Fibroblast of skin of right quadriceps (primary cell): Measurements from ENCODE around the gene NFIA.

ENCODE experiments used
- DNase-seq: peaks from one replicate; pipeline ENCODE4 v3.0.0-alpha.2; 2013

The NFIA gene

DNA sequence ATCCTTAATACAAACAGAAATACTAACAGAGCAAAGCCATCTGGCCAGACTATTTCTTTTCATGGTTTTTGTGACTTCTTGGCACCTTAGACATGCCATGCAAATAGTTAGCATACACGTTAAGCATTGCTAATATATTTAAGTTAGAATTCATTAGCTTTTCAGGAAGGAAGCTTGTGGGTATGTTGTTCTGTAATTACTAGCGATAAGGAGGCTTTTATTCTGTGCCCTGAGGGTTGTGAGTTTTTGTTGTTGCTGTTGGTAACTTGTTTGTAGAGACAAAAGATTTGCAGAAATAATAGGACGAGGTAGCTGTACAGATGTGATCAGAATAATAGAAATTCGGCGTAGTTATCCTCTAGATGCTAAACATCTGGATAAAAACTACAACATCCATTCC is 337.3 kb downstream of the NFIA start:
- DNase-seq, result no peak

GRCh38 chr1:61420243-61420642 is 337.9 kb downstream of the NFIA start:
- DNase-seq, result no peak

DNA sequence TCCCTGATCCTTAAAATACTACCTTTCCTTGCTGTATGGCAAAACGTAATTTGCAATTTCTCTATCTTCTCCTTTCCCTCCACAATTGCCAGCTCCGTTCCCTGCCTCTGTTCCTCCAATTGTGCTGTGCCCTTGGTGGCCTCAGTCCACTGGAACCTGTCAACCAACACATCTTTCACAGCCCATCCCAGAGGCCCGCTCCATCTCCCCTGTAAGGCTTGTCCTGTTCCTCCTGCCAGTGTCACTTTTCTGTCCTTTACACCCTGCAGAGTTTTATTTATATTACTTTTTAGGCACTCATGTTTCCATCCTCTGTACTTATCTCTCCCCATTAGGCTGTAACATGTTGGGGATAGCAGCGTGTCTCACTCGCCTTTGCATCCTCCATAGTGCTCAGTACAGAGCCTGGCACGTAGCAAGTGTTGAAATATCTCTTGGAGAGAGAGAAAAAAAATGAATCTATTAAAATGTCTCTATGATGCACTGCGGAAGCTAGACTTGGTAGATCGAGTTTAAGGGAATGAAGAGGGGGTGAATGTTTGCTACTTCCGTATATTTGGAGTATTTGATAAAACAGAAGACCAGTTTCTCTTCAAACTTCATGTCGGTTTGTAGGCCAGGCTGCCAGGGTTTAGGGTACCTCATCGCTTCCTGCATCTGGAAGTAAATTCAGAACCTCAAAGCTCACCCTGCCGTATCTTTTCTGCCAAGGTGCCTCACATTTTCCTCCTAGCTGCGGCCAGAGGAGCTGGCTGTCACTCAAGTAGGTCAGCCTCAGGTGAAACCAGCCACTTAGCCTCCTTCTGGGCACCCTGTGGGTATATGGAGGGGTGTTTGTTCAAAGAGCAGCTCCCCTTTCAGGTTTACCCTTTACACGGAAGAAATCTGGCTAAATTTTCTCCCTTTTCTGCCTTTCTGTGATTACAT is 338.8 kb downstream of the NFIA start:
- DNase-seq, result no peak

- DNase-seq, result no peak
These were observed 341.3 kb downstream of the NFIA start for GRCh38 chr1:61423643-61424042.

DNA sequence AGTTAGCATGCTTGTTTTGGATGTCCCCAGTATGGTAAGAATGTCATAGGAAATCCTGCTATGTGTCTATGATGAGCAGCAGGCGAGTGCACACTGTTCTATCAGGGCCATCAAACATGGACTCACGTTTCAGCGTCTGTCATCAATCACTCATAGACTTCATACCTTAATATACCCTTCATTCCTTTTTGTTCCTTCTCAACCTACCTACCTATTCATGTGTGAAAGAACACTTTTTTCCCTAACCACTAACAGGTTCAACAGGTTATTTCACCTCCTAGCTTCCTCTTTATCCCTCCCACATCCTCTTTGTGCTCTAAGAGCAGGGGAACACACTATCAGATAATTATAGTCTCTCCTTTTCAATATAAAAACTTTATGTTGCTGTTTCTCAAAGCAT is 342.0 kb downstream of the NFIA start:
- DNase-seq, result no peak

- DNase-seq, result no peak
These were observed 342.7 kb downstream of the NFIA start for GRCh38 chr1:61425040-61425439.

- no peak for DNase-seq
These were observed 343.9 kb downstream of the NFIA start for GRCh38 chr1:61426254-61426653.

GRCh38 chr1:61426885-61427284 is 344.5 kb downstream of the NFIA start:
- DNase-seq, result no peak

DNA sequence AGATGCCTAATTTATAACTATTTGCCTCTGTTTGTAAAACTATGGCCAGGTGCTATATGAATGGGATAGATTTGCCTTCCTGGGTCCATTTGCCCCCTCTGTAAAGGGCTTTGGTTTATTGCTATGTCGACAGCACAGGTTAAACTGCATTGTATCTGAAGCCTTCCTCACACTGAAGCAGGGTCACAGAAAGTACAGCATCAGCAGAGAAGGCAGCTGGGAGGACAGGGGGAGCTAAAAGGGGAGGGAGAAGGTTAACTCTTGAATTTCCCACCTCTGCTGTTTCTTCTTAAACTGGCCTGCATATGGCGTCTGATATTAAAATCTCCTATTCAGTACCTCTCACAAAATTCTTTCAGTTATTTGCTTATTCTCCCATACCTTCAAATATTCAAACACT is 345.1 kb downstream of the NFIA start:
- DNase-seq, result no peak

DNA sequence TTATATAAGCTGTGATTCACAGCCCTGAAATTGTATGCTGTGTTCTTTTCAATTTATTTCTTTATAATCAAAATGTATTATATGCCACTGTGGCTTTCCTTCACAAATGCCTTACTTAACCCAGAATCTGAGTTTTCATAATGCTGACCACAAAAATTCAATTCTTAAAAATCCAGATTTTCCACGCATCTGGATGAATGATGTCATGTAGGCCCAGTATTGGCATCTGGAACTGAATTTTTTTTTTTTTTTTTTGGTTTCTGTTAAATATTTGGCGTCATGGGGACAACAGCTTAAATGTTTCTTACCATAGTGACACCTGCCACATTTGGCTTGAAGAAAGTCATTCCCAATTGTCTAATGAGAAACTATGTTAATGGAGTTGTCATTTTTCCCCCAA is 345.8 kb downstream of the NFIA start:
- peak; percentile 17 for DNase-seq

GRCh38 chr1:61432616-61433388 is 350.4 kb downstream of the NFIA start:
- DNase-seq, result no peak

DNA sequence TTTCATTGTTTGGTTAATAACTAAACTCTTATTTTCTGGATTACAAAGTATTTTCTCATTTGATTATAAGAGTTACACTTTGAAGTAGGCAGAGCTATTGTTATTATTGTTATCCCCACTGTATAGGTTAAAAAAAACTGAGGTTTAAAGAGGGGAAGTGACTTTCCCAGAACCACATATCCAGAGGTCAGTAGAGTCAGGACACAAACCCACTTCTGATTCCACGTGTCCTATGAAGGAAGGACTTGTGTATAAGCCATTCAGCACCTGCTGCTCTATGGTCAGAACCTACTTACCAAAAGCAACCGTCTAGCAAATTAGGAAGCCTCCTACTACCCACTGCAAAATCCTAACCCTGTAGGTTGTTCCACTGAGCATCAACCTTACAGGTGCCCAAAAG is 351.3 kb downstream of the NFIA start:
- DNase-seq, result no peak

- DNase-seq, result no peak
These were observed 351.9 kb downstream of the NFIA start for GRCh38 chr1:61434276-61434675.

GRCh38 chr1:61435226-61435625 is 352.9 kb downstream of the NFIA start:
- DNase-seq, result no peak

DNA sequence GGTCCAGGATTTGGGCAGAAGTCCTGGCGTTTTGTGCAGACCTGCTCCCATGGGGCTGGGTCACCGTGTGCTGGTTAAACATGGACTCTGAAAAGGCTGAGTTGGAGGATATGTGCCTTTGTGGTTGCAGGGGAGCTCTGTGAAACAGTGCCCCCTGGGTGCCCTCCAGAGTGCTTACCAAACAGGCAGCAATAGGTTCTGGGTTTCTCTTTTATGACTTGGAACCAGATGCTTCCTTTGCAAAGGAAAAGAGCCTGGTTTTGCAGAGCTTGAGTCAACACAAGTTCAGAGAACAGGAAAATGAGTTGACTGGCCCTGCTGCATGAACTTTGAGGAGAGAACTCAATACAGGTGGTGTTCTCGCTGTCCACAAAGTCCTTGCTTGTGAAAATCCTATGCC is 353.7 kb downstream of the NFIA start:
- no peak for DNase-seq

DNA sequence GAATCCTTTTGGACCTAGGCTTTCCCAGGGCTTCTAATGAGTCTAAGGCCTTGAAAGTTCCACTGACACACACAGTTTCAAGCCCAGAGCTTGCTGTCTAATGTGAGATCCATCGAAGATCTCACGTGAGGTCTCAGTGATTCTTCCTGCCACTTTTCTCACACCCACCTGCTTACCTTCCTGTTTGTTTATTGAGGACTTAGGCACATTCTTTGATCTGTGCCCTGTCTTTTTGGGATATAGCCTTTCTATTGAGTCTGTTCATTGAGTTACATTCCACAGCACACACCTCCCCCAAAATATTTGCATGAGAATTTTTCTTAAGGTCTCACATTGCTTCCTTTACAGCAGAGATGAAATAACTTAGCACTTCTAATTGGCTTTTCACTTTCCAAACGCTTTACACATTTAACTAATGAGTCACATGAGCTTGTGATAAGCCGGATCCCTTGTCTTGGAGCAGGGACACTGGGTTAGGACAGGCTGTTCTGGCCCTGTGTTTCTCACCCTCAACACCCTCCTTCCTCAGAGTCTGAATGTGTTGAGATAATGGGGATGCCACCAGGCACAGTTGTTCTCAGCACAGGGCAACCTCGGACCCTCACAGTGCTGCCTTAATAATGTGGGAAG is 354.2 kb downstream of the NFIA start:
- peak; percentile 23 for DNase-seq

DNA sequence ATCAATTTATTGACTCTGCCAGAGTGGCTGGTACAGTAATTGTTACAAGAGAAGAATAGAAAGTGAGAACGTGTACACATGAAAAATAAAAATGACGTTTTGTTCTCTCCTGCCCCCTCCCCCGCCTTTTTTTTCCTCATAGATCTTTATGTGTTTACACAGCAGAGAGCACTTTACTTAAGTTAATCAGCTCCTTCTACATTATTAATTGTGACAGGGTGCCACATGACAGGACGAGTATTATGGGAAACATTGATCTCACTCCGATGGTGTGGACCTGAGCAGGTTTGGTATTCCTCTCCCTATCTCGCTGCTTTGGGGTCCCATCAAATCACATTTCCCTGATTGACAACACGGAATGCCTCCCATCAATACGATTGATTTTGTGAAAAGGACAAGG is 356.9 kb downstream of the NFIA start:
- DNase-seq, result no peak

GRCh38 chr1:61441723-61442262 is 359.4 kb downstream of the NFIA start:
- peak; percentile 57 for DNase-seq

- no peak for DNase-seq
These were observed 360.2 kb downstream of the NFIA start for GRCh38 chr1:61442544-61442943.

GRCh38 chr1:61444288-61444687 is 361.9 kb downstream of the NFIA start:
- DNase-seq, result no peak

DNA sequence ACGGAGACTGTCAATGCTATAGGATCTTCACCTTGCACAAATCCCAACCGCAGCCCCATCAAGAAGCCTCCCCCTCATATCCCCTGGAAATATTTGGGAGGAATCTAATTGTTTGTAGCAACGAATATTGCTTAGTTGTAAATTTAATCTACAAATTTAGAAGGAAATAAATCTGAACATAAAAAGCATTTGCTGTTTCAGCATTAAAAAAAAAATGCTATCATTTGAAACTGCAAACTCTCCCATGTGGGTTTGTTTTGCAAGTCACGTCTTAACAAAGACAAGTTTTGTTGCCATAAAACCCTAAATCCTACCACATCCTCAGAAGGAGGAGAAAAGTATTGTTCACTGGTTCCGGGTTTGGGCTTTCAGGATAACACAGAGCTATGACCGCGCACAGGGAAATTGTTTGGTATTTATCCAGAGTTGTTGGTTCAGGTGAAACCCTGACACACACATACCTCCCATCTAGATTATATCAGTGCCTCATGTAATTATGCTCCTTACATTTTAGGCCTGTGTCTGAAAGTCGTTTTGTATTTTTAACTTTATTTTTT is 363.0 kb downstream of the NFIA start:
- no peak for DNase-seq

- DNase-seq, result no peak
These were observed 364.2 kb downstream of the NFIA start for GRCh38 chr1:61446531-61446991.
